ENCODE data around the gene CHRDL2.

CHRDL2 gene

GRCh38 chr11:74744277-74744676 lies 13.1 kb upstream of the CHRDL2 start:
- Histone ChIP-seq H3K4me1 (ENCODE audit: control insufficient read depth, insufficient read depth, low read length) (peaks cover 9% of the 10 kb centered on the region), H3K9me3 (ENCODE audit: control insufficient read depth, low read length) (no peaks in the 10 kb centered on the region), H3K9ac (ENCODE audit: low read length) (no peak overlapping the region), H3K27me3 (ENCODE audit: control insufficient read depth, insufficient read depth, low read length) (no peaks in the 10 kb centered on the region), H3K36me3 (ENCODE audit: control insufficient read depth, insufficient read depth, low read length) (no peaks in the 10 kb centered on the region), H3K4me3 (ENCODE audit: low read length) (no peak overlapping the region)

- Histone ChIP-seq H3K9me3 (ENCODE audit: control insufficient read depth, low read length) (no peaks in the 10 kb centered on the region), H3K4me1 (ENCODE audit: control insufficient read depth, insufficient read depth, low read length) (peaks cover 9% of the 10 kb centered on the region), H3K9ac (ENCODE audit: low read length) (no peak overlapping the region), H3K36me3 (ENCODE audit: control insufficient read depth, insufficient read depth, low read length) (no peaks in the 10 kb centered on the region), H3K27me3 (ENCODE audit: control insufficient read depth, insufficient read depth, low read length) (no peaks in the 10 kb centered on the region), H3K4me3 (ENCODE audit: low read length) (no peak overlapping the region)
Observed at GRCh38 chr11:74743640-74744039, 12.4 kb upstream of the CHRDL2 start.

DNA sequence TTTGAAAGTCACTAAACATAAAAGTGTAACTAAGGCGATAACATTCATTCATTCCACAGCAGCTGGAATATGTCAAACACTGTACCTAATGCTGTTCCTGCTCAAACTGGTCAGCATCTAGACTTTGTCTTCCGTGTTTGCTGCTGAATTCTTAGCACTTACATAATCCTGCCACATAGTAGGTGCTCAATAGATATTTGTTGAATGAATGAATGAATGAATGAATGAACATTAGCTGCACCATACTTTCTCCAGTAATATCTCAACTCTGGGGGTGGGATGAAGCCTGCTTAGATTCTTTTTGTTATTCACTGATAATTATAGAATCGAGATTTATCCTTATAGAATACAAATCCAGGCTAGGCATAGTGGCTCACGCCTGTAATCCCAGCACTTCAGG lies 10.8 kb upstream of the CHRDL2 start:
- no peaks in the 10 kb centered on the region for H3K27me3 ChIP-seq (ENCODE audit: control insufficient read depth, insufficient read depth, low read length)
- no peak overlapping the region for H3K9ac ChIP-seq (ENCODE audit: low read length)
- H3K9me3 ChIP-seq (ENCODE audit: control insufficient read depth, low read length), result no peaks in the 10 kb centered on the region
- no peak overlapping the region for H3K4me3 ChIP-seq (ENCODE audit: low read length)
- no peaks in the 10 kb centered on the region for H3K4me1 ChIP-seq (ENCODE audit: control insufficient read depth, insufficient read depth, low read length)
- H3K36me3 ChIP-seq (ENCODE audit: control insufficient read depth, insufficient read depth, low read length), result no peaks in the 10 kb centered on the region

DNA sequence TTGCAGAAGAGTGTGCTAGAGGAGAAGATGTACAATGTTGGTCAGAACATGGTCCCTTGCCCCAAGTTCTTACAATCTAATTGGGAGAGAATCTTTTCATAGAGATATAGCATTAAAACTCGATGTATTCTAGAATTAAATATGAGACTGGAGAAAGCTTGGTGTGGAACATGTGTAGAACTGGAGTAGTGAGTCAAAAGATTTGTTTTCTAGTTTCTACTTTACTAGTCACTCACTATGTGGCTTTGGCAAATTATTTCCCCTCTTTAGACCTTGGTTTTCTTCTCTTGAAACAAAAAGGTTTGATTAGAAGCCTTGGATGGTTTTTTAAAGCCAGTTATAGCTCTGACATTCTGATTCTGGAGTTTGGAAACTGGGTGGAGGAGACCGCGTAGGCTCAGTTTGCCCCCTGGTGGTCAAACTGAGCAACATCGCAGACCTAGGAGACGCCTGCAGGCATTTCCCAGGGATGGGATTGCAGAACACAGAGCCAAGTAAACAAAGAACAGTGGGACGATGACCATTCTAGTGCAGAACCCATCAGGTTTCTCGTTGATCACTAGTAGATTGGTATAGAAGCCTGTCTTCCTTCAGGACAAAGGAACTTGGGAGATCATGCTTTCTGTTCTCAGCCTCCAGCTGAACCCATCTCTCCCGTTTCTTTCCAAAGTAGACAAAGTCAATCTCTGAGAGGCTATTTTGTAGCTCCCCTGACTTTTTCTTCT lies 8.5 kb upstream of the CHRDL2 start:
- Histone ChIP-seq H3K4me1 (ENCODE audit: control insufficient read depth, insufficient read depth, low read length) (no peaks in the 10 kb centered on the region), H3K9ac (ENCODE audit: low read length) (no peak overlapping the region), H3K36me3 (ENCODE audit: control insufficient read depth, insufficient read depth, low read length) (no peaks in the 10 kb centered on the region), H3K4me3 (ENCODE audit: low read length) (no peak overlapping the region), H3K27me3 (ENCODE audit: control insufficient read depth, insufficient read depth, low read length) (peaks cover 4% of the 10 kb centered on the region), H3K9me3 (ENCODE audit: control insufficient read depth, low read length) (no peaks in the 10 kb centered on the region)

DNA sequence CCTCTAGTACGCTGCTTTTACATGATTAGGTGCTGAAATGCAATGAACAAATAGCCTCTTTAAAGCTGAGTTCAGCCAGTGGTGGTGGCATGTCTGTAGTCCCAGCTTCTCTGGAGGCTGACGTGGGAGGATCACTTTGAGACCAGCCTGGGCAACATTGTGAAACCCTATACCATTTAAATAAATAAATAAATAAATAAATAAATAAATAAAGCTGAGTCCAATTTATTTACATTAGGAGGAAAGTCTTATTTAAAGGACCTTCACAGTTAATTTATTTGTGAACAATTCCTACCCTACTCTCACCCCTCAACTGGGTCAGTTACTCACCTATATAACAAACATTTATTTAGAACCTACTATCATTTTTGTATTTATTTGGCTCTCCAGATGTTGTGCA lies 4.8 kb upstream of the CHRDL2 start:
- Histone ChIP-seq H3K36me3 (ENCODE audit: control insufficient read depth, insufficient read depth, low read length) (no peaks in the 10 kb centered on the region), H3K4me3 (ENCODE audit: low read length) (no peak overlapping the region), H3K9ac (ENCODE audit: low read length) (no peak overlapping the region), H3K9me3 (ENCODE audit: control insufficient read depth, low read length) (no peaks in the 10 kb centered on the region), H3K4me1 (ENCODE audit: control insufficient read depth, insufficient read depth, low read length) (peaks cover 5% of the 10 kb centered on the region), H3K27me3 (ENCODE audit: control insufficient read depth, insufficient read depth, low read length) (peaks cover 30% of the 10 kb centered on the region)

DNA sequence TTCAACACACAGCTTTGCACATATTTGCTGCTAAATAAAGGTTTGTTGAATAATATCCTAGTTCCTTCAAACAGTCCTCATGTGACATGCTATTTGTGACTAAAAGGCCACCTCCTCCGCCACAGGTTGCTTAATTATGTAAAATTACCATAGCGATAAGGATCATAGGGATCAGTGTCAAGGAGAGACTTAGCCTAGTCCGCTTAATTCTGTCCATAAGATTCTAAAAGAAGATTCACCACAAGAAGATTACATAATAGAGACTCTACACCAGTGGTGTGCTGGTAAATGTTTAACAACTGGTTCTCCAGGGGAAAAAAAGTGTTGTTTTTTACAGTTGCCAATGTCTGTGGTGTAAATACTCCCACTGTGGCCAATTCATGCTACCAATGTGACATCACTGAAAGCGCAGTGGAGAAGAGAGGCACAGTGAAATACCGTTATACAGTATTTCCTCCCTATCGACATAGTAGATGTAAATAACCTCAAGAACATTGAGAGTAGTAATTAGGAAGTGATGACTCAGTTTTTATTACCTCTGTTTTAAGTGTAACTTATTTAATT lies 4.2 kb upstream of the CHRDL2 start:
- Histone ChIP-seq H3K4me1 (ENCODE audit: control insufficient read depth, insufficient read depth, low read length) (peaks cover 5% of the 10 kb centered on the region), H3K4me3 (ENCODE audit: low read length) (no peak overlapping the region), H3K36me3 (ENCODE audit: control insufficient read depth, insufficient read depth, low read length) (no peaks in the 10 kb centered on the region), H3K27me3 (ENCODE audit: control insufficient read depth, insufficient read depth, low read length) (peaks cover 36% of the 10 kb centered on the region), H3K9me3 (ENCODE audit: control insufficient read depth, low read length) (no peaks in the 10 kb centered on the region), H3K9ac (ENCODE audit: low read length) (no peak overlapping the region)

- Histone ChIP-seq H3K9ac (ENCODE audit: low read length) (no peak overlapping the region), H3K4me1 (ENCODE audit: control insufficient read depth, insufficient read depth, low read length) (peaks cover 5% of the 10 kb centered on the region), H3K4me3 (ENCODE audit: low read length) (no peak overlapping the region), H3K9me3 (ENCODE audit: control insufficient read depth, low read length) (no peaks in the 10 kb centered on the region), H3K27me3 (ENCODE audit: control insufficient read depth, insufficient read depth, low read length) (peaks cover 45% of the 10 kb centered on the region), H3K36me3 (ENCODE audit: control insufficient read depth, insufficient read depth, low read length) (no peaks in the 10 kb centered on the region)
Observed at GRCh38 chr11:74734559-74734925, 3.3 kb upstream of the CHRDL2 start.

GRCh38 chr11:74730571-74731260 lies 510 bp downstream of the CHRDL2 start:
- H3K9ac ChIP-seq (ENCODE audit: low read length), result no peak overlapping the region

GRCh38 chr11:74729397-74729796 lies 1.8 kb downstream of the CHRDL2 start:
- Histone ChIP-seq H3K27me3 (ENCODE audit: control insufficient read depth, insufficient read depth, low read length) (peaks cover 49% of the 10 kb centered on the region), H3K9ac (ENCODE audit: low read length) (no peak overlapping the region), H3K4me1 (ENCODE audit: control insufficient read depth, insufficient read depth, low read length) (peaks cover 14% of the 10 kb centered on the region), H3K36me3 (ENCODE audit: control insufficient read depth, insufficient read depth, low read length) (no peaks in the 10 kb centered on the region), H3K4me3 (ENCODE audit: low read length) (no peak overlapping the region), H3K9me3 (ENCODE audit: control insufficient read depth, low read length) (no peaks in the 10 kb centered on the region)

More at GRCh38 chr11:74730571-74731260, 510 bp downstream of the CHRDL2 start:
- Histone ChIP-seq H3K27me3 (ENCODE audit: control insufficient read depth, insufficient read depth, low read length) (peaks cover 55% of the 10 kb centered on the region), H3K4me1 (ENCODE audit: control insufficient read depth, insufficient read depth, low read length) (peaks cover 13% of the 10 kb centered on the region), H3K36me3 (ENCODE audit: control insufficient read depth, insufficient read depth, low read length) (no peaks in the 10 kb centered on the region), H3K4me3 (ENCODE audit: low read length) (no peak overlapping the region), H3K9me3 (ENCODE audit: control insufficient read depth, low read length) (no peaks in the 10 kb centered on the region)

- Histone ChIP-seq H3K27me3 (ENCODE audit: control insufficient read depth, insufficient read depth, low read length) (peaks cover 29% of the 10 kb centered on the region), H3K36me3 (ENCODE audit: control insufficient read depth, insufficient read depth, low read length) (no peaks in the 10 kb centered on the region), H3K4me1 (ENCODE audit: control insufficient read depth, insufficient read depth, low read length) (peaks cover 12% of the 10 kb centered on the region), H3K9ac (ENCODE audit: low read length) (no peak overlapping the region), H3K4me3 (ENCODE audit: low read length) (no peak overlapping the region), H3K9me3 (ENCODE audit: control insufficient read depth, low read length) (no peaks in the 10 kb centered on the region)
Observed at GRCh38 chr11:74726547-74727182, 4.6 kb downstream of the CHRDL2 start.

DNA sequence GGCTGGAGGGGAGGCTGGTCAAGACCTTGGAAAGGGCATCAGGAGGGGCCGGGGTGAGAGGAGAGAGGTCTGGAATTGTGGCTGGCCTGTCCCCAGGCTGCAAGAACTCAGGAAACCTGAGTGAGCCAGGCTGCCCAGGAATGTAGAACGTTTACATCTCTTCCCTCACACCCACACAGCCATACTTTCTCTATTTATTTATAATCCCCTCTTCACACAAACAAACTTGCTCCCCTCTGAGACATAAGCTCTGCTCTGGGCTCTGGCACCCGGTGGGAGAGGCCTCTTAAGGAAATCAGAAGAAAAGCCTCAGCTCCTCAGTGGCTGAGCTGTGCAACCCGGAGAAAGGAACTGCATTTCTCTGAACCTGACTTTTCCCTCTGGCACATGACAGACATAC lies 5.5 kb downstream of the CHRDL2 start:
- H3K4me3 ChIP-seq (ENCODE audit: low read length), result no peak overlapping the region
- H3K9me3 ChIP-seq (ENCODE audit: control insufficient read depth, low read length), result no peaks in the 10 kb centered on the region
- no peaks in the 10 kb centered on the region for H3K36me3 ChIP-seq (ENCODE audit: control insufficient read depth, insufficient read depth, low read length)
- no peak overlapping the region for H3K9ac ChIP-seq (ENCODE audit: low read length)
- H3K4me1 ChIP-seq (ENCODE audit: control insufficient read depth, insufficient read depth, low read length), result peaks cover 17% of the 10 kb centered on the region
- H3K27me3 ChIP-seq (ENCODE audit: control insufficient read depth, insufficient read depth, low read length), result peaks cover 22% of the 10 kb centered on the region

DNA sequence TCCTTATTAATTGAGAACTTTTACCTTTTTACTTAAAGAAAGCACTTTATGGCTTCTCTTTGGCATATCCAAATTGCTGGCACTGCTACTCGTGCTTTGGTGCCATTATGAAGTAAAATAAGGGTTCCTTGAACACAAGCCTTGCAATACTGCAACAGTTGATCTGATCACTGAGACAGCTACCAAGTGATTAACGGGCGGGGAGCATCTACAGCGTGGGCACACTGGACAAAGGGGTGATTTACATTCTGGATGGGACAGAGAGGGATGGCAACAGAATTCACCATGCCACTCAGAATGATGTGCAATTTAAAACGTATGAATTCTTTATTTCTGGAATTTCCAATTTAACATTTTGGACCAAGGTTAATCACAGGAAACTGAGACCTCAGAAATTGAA lies 7.7 kb downstream of the CHRDL2 start:
- H3K9ac ChIP-seq (ENCODE audit: low read length), result no peak overlapping the region

More for the DNA sequence above, 7.7 kb downstream of the CHRDL2 start:
- Histone ChIP-seq H3K27me3 (ENCODE audit: control insufficient read depth, insufficient read depth, low read length) (peaks cover under 1% of the 10 kb centered on the region), H3K4me1 (ENCODE audit: control insufficient read depth, insufficient read depth, low read length) (peaks cover 23% of the 10 kb centered on the region), H3K36me3 (ENCODE audit: control insufficient read depth, insufficient read depth, low read length) (no peaks in the 10 kb centered on the region), H3K4me3 (ENCODE audit: low read length) (no peak overlapping the region), H3K9me3 (ENCODE audit: control insufficient read depth, low read length) (no peaks in the 10 kb centered on the region)
